ENCODE measurements around the gene RAPGEF1.
"Not testable (repeated sequence)": the region's sequence is repeated elsewhere in the genome, so short reads cannot be mapped to it uniquely, and the experiment has no call there.

RAPGEF1 gene

GRCh38 chr9:131688377-131688776, 51.5 kb downstream of the RAPGEF1 start:
- no peak for TF ChIP-seq CTCF (IDR thresholded peaks at IDR 0.05; ENCODE audit: low read depth, low read length)
- in situ Hi-C loops (cut with HindIII; ENCODE audit: low sequenced_read_pairs) = no loop called here
- no peak overlapping the region for H3K4me3 ChIP-seq (ENCODE audit: low read depth, low read length)
- DNase-seq (ENCODE audit: low read depth, low spot score) = no peak

GRCh38 chr9:131685753-131686706, 53.8 kb downstream of the RAPGEF1 start:
- no peak overlapping the region for H3K4me3 ChIP-seq (ENCODE audit: low read depth, low read length)
- DNase-seq (ENCODE audit: low read depth, low spot score) = no peak
- TF ChIP-seq CTCF (IDR thresholded peaks at IDR 0.05; ENCODE audit: low read depth, low read length) = no peak
- in situ Hi-C loops (cut with HindIII; ENCODE audit: low sequenced_read_pairs) = no loop called here

- H3K4me3 ChIP-seq (ENCODE audit: low read depth, low read length); DNase-seq (ENCODE audit: low read depth, low spot score); in situ Hi-C loops (cut with HindIII; ENCODE audit: low sequenced_read_pairs): not testable (repeated sequence)
Observed at GRCh38 chr9:131683094-131683493, 56.8 kb downstream of the RAPGEF1 start.

GRCh38 chr9:131682261-131682660, 57.6 kb downstream of the RAPGEF1 start:
- H3K4me3 ChIP-seq (ENCODE audit: low read depth, low read length) = no peak overlapping the region
- no peak for TF ChIP-seq CTCF (IDR thresholded peaks at IDR 0.05; ENCODE audit: low read depth, low read length)
- in situ Hi-C loops (cut with HindIII; ENCODE audit: low sequenced_read_pairs) = no loop called here
- DNase-seq (ENCODE audit: low read depth, low spot score) = no peak

- in situ Hi-C loops (cut with HindIII; ENCODE audit: low sequenced_read_pairs); H3K4me3 ChIP-seq (ENCODE audit: low read depth, low read length); DNase-seq (ENCODE audit: low read depth, low spot score): not testable (repeated sequence)
Observed at GRCh38 chr9:131681826-131682225, 58.0 kb downstream of the RAPGEF1 start.

- DNase-seq (ENCODE audit: low read depth, low spot score); in situ Hi-C loops (cut with HindIII; ENCODE audit: low sequenced_read_pairs); H3K4me3 ChIP-seq (ENCODE audit: low read depth, low read length): not testable (repeated sequence)
Observed at GRCh38 chr9:131681108-131681507, 58.8 kb downstream of the RAPGEF1 start.

GRCh38 chr9:131679261-131680020, 60.4 kb downstream of the RAPGEF1 start:
- H3K4me3 ChIP-seq (ENCODE audit: low read depth, low read length) = no peak overlapping the region
- DNase-seq (ENCODE audit: low read depth, low spot score) = peak; percentile 37
- in situ Hi-C loops (cut with HindIII; ENCODE audit: low sequenced_read_pairs) = no loop called here
- no peak for TF ChIP-seq CTCF (IDR thresholded peaks at IDR 0.05; ENCODE audit: low read depth, low read length)
